SIG-M5 treated with dmso at 0.1 percent for 504 hours (cell line): ENCODE results near the gene HLA-DQA1.
"Not testable (repeated sequence)": the region's sequence is repeated elsewhere in the genome, so short reads cannot be mapped to it uniquely, and the experiment has no call there.

ENCODE experiments used
- DNase-seq: peaks from one replicate; lab custom pipeline; 2025; ENCODE audit not compliant: unreplicated experiment; lab: John Stamatoyannopoulos, UW

HLA-DQA1 gene

DNA sequence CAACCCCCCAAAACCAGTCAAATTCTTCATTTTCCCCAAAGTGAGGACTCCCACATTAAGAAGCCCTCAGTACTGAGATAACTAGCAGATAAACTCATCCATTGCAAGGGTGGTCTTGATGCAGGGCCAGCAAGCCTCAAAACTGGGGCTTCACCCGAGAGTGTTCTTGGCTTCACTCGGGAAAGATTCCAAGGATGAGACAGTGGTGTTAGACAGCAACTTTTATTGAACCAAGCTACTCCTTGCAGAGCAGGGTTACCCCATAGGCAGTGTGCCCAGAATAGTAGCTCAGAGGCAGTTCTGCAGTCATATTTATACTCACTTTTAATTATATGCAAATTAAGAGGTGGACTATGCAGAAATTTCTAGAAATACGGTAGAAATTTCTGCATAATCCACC lies 15.8 kb upstream of the HLA-DQA1 start:
- no peak for DNase-seq

DNA sequence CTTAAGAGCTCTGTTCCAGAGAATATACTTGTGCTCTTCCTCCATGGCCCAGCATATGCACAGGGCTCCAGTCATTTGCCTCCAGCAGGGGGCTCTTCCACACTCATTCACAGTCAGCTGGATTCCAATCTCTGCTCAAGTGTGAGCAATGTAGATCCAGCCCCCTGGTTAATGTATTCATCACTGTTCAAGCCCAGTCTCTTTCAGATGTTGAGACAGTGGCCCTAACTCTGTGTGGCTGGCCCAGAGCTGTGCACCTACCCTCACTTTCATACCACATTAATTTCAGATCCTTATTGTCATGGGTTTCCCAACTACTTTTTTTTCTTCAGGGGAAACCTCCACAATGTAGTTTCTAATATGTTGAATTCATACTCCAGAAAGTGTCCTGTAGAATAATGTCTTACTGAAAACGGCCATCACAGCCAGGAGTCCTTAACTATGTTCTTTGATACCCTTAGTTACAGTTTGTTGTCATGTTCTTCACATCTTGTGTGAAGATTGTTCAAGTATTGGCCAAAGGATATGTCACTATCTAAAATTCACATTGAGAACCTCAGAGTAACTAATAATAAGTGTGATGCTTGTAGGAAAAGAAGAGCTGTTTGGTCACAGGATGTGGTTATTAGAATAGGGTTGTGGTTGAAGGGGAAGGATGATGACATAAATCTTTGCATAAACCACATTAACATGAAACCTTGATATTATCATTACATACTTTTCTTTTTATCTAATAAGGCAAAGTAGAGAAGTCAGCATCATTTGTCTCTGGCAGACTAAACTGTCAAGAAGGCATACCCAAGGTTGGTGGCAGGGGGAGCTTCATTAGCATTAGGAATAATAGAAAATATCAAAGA lies 14.4 kb upstream of the HLA-DQA1 start:
- DNase-seq, result peak; percentile 44

DNA sequence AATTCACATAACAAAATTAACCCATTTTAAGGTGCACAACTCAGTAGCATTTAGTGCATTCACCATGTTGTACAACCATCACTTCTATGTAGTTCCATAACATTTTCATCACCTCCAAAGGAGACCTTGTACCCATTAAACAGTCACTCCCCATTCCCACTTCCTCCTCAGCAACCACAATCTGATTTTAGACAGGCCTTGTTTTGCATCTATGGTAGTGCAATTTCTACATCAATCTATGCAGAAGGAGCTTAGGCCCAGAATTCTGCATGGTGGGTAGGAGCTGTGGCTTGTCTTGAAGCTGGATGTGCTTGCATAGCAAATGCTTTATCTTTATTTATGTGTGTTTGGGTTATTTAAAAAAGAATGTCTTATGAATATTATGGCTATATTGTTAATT lies 13.5 kb upstream of the HLA-DQA1 start:
- peak; percentile 73 for DNase-seq

- no peak for DNase-seq
Observed at GRCh38 chr6:32624565-32624964, 12.6 kb upstream of the HLA-DQA1 start.

DNA sequence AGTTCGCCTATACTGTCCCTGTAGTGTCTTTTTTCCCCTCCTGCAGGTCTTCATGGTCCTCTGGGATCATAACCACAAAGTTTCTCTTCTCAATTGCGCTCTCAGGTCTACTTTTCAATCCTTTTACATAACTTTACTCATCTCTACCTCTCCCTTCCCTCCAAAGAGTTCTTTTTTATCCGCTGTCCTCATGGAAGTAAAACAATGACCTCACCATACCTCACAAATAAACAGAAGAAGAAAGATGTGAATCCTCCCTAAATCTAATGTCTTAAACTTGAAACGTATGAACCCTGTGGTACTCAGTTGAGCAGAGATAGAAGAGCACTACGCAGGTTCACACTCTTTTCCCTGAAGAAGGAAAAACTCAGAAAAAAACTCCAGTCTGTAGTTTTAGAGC lies 12.1 kb upstream of the HLA-DQA1 start:
- DNase-seq, result no peak

GRCh38 chr6:32627249-32627648 lies 10.0 kb upstream of the HLA-DQA1 start:
- no peak for DNase-seq

DNA sequence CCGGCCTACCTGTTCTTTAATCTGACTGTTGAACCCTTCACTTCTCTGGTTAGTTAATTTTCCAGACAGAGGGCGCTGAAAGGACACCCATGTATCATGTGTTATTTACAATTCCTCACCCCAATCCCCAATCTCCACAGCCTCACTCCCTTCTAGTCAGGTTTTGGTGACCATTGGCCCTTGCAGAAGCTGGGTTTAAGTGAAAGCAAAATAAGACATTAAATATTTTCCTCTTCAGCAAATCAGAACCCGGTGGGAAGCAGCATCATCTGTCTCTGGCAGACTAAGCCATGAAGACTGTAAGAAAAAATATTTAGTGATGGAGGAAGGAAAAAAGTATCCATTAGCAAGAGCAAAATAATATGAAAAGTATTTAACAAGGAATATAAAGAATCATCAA lies 9.4 kb upstream of the HLA-DQA1 start:
- DNase-seq, result no peak

DNA sequence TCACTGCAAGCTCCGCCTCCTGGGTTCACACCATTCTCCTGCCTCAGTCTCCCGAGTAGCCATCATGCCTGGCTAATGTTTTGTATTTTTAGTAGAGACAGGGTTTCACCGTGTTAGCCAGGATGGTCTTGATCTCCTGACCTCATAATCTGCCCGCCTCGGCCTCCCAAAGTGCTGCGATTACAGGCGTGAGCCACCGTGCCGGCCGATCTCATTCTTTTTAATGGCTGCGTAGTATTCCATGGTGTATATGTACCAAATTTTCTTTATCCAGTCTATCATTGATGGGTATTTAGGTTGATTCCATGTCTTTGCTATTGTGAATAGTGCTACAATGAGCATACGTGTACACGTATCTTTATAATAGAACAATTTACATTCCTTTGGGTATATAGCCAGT lies 7.4 kb upstream of the HLA-DQA1 start:
- not testable (repeated sequence) for DNase-seq

GRCh38 chr6:32635526-32636123 lies 1.6 kb upstream of the HLA-DQA1 start:
- DNase-seq, result no peak

DNA sequence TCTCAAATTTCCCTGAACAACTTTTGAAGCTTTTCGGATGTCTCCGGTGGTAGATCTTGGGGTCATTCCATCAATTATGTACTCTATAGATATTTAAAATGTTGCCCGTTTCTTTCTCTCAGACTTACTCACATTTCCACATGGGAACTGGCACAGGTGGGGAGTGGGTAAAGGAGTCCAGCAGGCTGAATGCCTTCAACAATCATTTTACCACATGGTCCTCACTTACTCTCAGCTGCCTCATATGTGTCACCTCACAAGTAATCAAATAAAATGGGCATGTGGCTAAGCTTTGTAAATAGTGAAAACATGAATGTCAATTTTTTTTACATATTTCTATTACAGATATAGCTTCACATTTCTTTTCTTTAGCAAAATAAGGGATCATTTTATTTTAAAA lies 677 bp downstream of the HLA-DQA1 start:
- no peak for DNase-seq

- no peak for DNase-seq
Observed at GRCh38 chr6:32638532-32639219, 1.5 kb downstream of the HLA-DQA1 start.

GRCh38 chr6:32639440-32640394 lies 2.5 kb downstream of the HLA-DQA1 start:
- no peak for DNase-seq

- DNase-seq, result no peak
Observed at GRCh38 chr6:32641122-32641521, 3.9 kb downstream of the HLA-DQA1 start.

- DNase-seq, result not testable (repeated sequence)
Observed at GRCh38 chr6:32641785-32642719, 4.8 kb downstream of the HLA-DQA1 start.

DNA sequence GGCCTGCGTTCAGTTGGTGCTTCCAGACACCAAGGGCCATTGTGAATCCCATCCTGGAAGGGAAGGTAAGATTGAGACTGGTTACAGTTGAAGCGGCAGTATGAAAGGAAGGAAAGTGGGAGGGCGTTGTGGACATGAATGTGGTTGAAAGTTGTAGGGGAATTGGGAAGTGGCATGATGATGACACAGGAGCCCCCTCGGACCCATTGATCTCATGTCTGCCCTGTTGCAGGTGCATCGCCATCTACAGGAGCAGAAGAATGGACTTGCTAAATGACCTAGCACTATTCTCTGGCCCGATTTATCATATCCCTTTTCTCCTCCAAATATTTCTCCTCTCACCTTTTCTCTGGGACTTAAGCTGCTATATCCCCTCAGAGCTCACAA lies 5.5 kb downstream of the HLA-DQA1 start:
- DNase-seq, result no peak

DNA sequence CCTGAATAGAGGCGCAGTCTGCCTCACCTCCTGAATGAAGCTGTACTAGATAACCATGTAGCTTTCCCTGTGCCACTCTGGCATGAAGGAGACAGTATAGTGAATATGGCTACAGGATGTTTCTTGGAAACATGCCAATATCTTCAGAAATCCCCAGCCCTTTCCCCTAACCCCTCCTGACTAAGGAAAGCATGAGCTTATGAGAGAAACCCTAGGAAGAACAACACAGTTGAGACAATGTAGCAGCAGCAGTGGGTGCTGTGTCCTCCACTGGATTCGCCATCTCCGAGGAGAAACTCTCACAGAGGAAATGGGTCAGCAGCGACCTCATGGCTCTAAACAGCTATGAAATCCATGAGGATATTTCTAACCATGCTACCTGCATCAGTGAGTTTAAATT lies 6.7 kb downstream of the HLA-DQA1 start:
- DNase-seq, result no peak

- DNase-seq, result no peak
Observed at GRCh38 chr6:32645047-32645703, 8.0 kb downstream of the HLA-DQA1 start.

GRCh38 chr6:32655203-32655710 lies 18.1 kb downstream of the HLA-DQA1 start:
- no peak for DNase-seq

DNA sequence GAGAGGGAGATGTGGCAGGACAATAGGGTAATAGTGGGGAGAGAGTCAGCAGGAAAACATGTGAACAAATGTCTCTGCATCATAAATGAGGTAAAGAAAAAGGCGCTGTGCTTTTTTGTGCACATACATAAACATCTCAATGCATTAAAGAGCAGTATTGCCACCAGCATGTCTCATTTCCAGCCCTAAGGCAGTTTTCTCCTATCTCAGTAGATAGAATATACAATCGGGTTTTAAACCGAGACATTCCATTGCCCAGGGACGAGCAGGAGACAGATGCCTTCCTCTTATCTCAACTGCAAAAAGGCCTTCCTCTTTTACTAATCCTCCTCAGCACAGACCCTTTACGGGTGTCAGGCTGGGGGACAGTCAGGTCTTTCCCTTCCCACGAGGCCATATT lies 20.1 kb downstream of the HLA-DQA1 start:
- DNase-seq, result not testable (repeated sequence)
